ENCODE data around the gene PEX16.

PEX16 gene

DNA sequence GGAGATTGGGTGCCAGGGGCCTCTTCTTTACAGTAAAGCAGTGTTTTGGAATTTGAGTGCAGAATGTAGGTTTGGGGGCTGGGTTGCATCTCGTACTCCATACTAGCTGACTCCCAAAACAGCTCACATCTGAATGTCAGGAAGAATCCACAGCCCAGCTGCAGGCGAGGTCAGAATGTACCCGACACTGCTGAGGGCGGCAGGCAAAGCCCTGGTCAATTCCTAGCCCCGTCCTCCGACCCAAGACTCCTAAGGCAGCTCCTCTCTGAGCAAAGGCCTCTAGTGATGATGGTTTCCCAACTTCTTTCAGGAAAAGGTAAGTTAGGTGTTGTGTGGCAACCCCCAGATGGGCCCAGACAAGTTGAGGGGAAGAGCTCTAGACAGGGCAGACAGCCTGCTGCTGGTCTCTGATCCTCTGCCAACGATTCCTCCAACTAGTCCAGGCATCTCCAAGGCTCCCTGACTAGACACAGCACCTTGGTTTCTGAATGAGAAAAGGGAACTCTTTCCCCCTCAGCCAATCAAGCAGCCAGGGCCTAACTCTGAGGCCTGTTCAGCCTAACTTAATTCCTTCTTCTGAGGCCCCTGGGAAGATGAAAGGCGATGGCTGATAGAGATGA lies 13.4 kb upstream of the PEX16 start:
- no peak for DNase-seq

- DNase-seq, result no peak
Observed at GRCh38 chr11:45930031-45930794, 12.5 kb upstream of the PEX16 start.

- no peak for DNase-seq
Observed at GRCh38 chr11:45929486-45930030, 11.9 kb upstream of the PEX16 start.

GRCh38 chr11:45928535-45929215 lies 11.0 kb upstream of the PEX16 start:
- no peak for DNase-seq

GRCh38 chr11:45927684-45928413 lies 10.2 kb upstream of the PEX16 start:
- no peak for DNase-seq

- no peak for DNase-seq
Observed at GRCh38 chr11:45927332-45927683, 9.6 kb upstream of the PEX16 start.

- no peak for DNase-seq
Observed at GRCh38 chr11:45926536-45927331, 9.1 kb upstream of the PEX16 start.

GRCh38 chr11:45926001-45926401 lies 8.3 kb upstream of the PEX16 start:
- DNase-seq, result no peak

DNA sequence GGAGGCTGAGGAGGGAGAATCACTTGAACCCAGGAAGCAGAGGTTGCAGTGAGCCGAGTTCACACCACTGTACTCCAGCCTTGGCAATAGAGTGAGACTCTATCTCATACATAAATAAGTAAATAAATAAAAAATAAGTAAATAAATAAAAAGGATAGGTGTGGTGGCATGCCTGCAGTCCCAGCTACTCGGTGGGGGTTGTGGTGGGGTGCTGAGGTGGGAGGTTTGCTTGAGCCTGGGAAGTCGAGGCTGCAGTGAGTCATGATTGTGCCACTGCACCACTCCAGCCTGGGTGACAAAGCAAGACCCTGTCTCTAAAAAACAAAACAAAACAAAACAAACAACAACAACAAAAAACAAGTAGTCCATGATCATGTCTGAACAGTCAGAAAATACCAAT lies 7.9 kb upstream of the PEX16 start:
- no peak for DNase-seq

DNA sequence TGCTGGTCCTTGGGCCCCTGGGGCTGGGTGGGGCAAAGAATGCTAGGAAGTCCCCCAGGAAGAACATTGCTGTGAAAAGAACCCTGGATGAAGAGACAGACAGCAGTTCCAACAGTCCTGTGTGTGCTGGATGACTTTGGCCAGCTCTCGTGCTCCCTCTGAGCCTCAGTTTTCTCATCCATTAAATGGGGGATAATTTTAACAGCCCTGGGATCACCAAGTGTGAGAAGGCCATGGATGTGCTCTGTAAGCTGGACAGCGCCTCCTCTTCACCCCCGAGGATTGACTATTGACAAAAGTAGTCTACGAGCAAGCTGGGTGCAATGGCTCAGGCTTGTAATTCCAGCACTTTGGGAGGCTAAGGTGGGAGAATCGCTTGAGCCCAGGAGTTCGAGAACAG lies 7.2 kb upstream of the PEX16 start:
- DNase-seq, result no peak

DNA sequence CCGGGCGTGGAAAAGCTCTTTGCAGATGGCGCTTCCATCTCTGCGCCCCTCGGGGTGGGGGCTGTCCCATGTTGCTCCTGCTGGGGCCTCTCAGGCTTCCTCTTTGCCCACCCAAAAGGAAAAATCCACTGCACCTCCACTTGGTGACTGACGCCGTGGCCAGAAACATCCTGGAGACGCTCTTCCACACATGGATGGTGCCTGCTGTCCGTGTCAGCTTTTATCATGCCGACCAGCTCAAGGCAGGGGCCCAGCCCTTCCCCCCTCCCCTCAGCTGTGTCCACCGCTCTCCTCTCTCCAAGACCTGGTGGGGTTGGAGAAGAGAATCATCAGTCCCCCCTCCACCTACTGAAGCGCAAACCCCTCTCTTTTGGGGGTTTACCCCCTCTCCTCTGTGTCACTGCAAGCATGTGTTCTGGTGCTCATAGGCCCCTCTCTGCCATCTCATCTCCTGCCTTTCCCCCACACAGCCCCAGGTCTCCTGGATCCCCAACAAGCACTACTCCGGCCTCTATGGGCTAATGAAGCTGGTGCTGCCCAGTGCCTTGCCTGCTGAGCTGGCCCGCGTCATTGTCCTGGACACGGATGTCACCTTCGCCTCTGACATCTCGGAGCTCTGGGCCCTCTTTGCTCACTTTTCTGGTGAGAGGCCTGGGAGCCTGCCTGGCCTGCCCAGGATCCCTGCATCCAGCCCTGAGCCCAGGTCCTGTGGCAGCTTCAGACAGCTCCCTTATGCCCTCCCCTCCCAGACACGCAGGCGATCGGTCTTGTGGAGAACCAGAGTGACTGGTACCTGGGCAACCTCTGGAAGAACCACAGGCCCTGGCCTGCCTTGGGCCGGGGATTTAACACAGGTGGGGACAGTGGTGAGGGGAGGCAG lies 6.6 kb upstream of the PEX16 start:
- DNase-seq, result no peak

DNA sequence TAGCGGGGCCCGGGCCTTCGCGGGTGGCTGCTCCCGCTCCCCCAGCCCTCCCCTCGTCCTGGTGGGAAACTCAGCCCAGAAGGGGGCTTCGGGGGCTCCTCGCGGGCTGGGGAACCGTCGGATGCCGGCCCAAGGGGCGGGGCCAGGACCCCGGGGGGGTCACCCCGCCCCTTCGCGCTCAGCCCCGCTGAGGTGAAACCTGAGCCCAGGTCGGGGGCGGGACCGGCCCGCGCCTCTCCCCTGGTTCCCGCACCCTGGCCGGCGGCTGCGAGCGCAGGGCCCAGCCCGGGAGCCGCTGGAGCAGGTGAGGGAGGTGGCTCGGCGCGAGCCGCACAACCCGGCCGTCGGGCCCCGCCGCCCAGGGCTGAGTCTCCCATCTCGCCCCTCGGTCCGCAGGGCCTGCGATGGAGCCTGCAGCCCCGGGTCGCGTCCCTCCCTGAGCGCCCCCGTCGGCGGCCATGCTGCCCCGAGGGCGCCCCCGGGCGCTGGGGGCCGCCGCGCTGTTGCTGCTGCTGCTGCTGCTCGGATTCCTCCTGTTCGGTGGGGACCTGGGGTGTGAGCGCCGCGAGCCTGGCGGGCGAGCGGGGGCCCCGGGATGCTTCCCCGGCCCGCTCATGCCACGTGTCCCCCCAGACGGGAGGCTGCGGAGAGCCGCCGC lies 4.9 kb upstream of the PEX16 start, which contains the start of gene LARGE2:
Gene LARGE2 (plus strand): TSS at position 232 of the 658 bp plus-strand sequence. CDS start 227 bp downstream, at position 459.
- peak in 1 of 4 experiments; percentile 29 for DNase-seq

GRCh38 chr11:45921561-45922424 lies 4.1 kb upstream of the PEX16 start:
- DNase-seq, result no peak

DNA sequence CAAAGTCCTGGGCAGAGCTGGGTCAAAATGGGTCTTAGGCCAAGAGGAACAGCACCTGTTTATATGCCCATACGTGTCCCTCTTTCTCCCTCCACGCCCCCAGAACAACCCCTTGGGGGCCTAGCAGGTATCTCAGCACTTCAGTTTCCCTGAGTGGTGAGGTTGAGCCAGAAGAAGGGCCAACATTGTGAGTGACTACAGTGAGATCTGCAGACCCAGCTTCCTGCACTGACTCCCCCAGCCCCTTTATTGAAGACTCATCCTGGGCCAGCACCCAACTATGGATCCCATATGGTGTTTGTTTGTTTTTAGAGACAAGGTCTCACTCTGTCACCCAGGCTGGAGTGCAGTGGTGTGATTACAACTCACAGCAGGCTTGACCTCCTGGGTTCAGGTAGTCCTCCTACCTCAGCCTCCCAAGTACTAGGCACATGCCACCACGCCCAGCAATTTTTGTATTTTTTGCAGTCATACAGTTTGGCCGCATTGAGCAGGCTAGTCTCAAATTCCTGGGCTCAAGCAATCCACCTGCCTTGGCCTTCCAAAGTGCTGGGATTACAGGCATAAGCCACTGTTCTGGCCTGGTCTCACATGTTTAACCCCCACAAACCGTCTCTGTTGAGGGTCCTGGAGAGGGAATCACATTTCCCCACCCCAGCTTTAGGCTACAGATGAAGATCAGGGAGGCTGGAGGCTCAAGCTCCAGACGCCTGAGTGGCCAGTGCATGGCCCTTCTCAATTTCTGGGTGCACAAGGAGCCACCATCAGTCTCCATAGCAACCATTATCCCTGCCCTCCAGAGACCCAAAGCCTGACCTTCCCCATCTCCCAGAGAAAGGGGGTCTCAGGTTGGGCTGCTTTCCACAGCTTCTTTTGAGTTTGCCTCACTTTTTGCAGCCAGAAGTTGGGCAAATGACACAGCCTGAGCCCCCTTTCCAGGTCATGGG lies 3.1 kb upstream of the PEX16 start:
- no peak for DNase-seq

GRCh38 chr11:45919806-45920530 lies 2.3 kb upstream of the PEX16 start:
- DNase-seq, result no peak

DNA sequence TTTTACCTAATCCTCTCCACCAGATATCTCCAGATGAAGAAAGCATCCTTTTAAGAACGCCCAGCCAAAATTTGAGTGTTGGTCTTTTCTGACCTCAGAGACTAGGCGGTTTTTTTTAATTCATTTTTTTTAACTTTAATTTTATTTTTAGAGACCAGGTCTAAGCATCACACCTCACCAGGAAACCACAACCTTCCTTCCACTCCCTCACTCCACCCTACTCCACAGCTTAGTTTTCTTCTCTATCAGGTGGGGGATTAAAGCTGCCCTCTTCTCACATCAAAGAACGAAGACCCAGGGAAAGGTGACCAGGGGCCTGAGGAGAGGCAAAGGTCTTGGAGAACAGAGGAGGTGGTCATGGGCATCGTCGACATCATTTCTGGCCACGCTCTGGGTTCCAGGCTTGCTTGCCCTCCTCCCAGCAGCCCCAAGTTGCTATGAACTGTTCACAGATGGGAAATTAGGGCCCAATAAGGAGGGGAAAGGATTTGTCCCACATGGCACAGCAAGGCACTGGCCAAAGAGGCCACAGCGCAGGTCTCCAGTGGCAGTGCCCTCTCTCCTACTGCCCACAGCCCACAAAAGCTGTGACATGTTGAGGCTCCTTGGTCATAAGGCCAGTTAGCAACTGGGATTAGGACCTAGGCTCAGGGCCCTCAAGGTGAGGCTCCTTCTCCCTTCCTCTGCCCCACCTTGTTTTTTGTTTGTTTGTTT lies 1.4 kb upstream of the PEX16 start:
- DNase-seq, result no peak
